WERI-Rb-1 (cell line): Measurements from ENCODE around the gene COL4A6.

ENCODE experiments used
- DNase-seq: peaks from one replicate; pipeline ENCODE4 v3.0.0-alpha.2; 2020
- H3K27ac ChIP-seq: fragments of 250-450 bp; sonication (Bioruptor Pico); 2 replicates; pipeline ENCODE4 v1.5.1; 2020; ENCODE audit warnings: mild to moderate bottlenecking, moderate library complexity
- H3K27me3 ChIP-seq: fragments of 250-450 bp; sonication (Bioruptor Pico); 2 replicates; pipeline ENCODE4 v1.5.1; 2021; ENCODE audit warnings: mild to moderate bottlenecking, low read depth, moderate library complexity; ENCODE audit not compliant: insufficient read depth, severe bottlenecking
- H3K36me3 ChIP-seq: fragments of 250-450 bp; sonication (Bioruptor Pico); 2 replicates; pipeline ENCODE4 v1.5.1; 2020; ENCODE audit warnings: mild to moderate bottlenecking, moderate library complexity
- H3K4me3 ChIP-seq: 2 replicates; pipeline ENCODE4 v1.5.1; 2011; ENCODE audit warnings: low read depth, mild to moderate bottlenecking, control low read depth, low read length
- H3K9me3 ChIP-seq: fragments of 250-450 bp; sonication (Bioruptor Pico); 2 replicates; pipeline ENCODE4 v1.5.1; 2021; ENCODE audit warnings: mild to moderate bottlenecking, moderate library complexity; ENCODE audit not compliant: severe bottlenecking
- TF ChIP-seq, protein P1 (sequence below): IDR thresholded peaks from 2 replicates; pipeline ENCODE4 v1.5.1; 2011; ENCODE audit warnings: low read depth, mild to moderate bottlenecking, control low read depth, inconsistent platforms, low read length

The COL4A6 gene

DNA sequence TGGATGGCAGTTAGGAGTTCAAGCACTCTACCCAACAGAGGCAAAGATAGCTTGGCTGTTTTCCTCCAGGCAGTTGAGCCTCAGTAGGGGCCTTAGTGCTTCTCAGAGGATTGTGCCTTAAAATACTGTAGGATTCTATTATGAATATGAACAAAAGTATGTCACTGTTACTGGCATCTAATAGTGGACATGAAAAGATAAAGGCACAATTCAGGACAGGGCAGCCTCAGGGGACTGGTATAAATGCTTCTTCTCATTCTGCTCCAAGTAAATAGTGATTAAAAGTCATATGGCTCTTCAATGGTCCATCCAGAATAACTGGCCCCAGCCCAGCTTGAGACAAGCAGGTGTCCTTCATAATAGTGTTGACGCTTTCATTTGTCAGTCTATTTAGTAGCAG is 17.7 kb downstream of the COL4A6 start:
- Histone ChIP-seq H3K9me3 (no peaks in the 10 kb centered on the region), H3K4me3 (no peak overlapping the region), H3K36me3 (no peaks in the 10 kb centered on the region), H3K27me3 (peaks cover 28% of the 10 kb centered on the region), H3K27ac (no peak overlapping the region)
- no peak for DNase-seq
- TF ChIP-seq, protein P1, sequence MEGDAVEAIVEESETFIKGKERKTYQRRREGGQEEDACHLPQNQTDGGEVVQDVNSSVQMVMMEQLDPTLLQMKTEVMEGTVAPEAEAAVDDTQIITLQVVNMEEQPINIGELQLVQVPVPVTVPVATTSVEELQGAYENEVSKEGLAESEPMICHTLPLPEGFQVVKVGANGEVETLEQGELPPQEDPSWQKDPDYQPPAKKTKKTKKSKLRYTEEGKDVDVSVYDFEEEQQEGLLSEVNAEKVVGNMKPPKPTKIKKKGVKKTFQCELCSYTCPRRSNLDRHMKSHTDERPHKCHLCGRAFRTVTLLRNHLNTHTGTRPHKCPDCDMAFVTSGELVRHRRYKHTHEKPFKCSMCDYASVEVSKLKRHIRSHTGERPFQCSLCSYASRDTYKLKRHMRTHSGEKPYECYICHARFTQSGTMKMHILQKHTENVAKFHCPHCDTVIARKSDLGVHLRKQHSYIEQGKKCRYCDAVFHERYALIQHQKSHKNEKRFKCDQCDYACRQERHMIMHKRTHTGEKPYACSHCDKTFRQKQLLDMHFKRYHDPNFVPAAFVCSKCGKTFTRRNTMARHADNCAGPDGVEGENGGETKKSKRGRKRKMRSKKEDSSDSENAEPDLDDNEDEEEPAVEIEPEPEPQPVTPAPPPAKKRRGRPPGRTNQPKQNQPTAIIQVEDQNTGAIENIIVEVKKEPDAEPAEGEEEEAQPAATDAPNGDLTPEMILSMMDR = no peak

DNA sequence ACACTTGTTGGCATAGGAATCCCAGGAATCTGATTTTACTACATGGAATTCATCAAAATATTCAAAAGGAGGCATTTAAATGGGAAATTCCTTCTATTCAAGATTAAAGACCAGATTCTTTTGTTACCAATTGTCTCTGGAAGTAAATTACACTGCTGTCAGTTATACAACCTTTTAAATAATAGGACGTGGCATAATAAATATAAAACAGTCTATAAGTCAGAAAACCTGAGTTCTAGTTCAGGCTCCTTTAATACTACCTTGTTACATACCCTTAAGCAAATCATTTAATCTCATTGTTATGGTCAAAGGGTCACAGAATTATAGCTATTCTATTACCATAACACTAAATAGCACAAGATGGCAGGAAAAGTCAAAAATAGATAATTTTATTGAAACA is 18.8 kb downstream of the COL4A6 start:
- DNase-seq = no peak

DNA sequence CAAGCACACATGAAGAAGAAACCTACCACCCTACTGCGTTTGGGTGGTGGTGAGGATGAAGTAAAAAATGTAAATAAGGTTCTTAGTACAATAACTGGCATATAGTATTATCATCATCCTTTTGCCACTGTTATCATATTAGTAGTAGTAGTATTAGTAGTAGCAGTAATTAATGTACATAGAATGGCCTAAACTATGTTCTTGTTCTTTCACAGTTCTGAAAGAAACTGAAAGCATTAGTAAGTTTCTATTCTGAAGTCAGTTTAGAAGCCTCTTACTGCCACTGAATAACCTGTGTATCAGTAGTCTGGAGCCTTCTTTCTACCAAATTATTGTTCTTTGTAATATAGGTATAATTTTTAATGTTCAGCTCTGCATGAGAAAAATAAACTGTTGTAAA is 21.0 kb downstream of the COL4A6 start:
- H3K27me3 ChIP-seq = peaks cover 12% of the 10 kb centered on the region
- no peak overlapping the region for H3K27ac ChIP-seq
- no peak for DNase-seq
- no peak overlapping the region for H3K4me3 ChIP-seq
- no peaks in the 10 kb centered on the region for H3K36me3 ChIP-seq
- TF ChIP-seq, protein P1 = no peak
- H3K9me3 ChIP-seq = no peaks in the 10 kb centered on the region

More for the DNA sequence above, 18.8 kb downstream of the COL4A6 start:
- TF ChIP-seq, protein P1 = no peak
- H3K9me3 ChIP-seq = no peaks in the 10 kb centered on the region
- H3K4me3 ChIP-seq = no peak overlapping the region
- H3K27ac ChIP-seq = no peak overlapping the region
- peaks cover 17% of the 10 kb centered on the region for H3K27me3 ChIP-seq
- H3K36me3 ChIP-seq = no peaks in the 10 kb centered on the region

DNA sequence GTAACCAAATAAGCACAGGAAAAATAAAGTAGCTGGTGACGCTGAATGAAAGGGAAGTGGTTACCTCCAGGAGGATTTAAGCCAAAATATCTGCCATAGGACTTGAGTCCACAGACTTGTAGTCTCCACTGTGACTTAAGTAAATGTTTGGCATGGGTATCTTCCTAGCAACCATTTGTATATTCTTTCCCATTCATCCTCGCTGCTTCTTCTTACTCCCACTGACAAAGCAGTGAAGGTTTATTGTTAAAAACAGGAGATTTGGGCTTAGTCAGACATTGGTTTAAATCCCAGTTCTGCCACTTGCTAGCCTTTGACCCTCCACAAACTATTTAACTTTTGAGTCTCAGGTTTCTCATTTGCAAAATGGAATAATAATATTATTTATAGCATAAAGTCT is 22.3 kb downstream of the COL4A6 start:
- Histone ChIP-seq H3K27me3 (peaks cover 9% of the 10 kb centered on the region), H3K27ac (no peak overlapping the region), H3K4me3 (no peak overlapping the region), H3K9me3 (no peaks in the 10 kb centered on the region), H3K36me3 (no peaks in the 10 kb centered on the region)
- no peak for DNase-seq
- TF ChIP-seq, protein P1 = no peak

DNA sequence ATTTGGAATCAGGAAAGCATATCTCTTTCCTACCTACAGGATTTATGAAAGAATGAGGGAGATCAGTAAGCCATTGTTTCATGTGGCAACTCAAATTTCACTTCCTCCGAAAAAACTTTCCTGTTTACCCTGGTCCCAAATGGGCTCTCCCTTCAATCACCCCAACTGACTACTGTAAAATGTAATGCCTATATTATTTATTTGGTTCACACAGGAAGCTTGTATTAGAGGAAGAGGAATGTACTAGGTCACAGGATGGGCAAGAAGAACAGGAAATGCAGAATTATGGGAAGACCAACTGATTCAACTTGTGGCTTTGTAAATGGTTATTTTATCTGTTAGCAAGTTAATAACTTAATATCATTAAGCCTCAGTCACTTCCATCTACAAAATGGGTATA is 23.1 kb downstream of the COL4A6 start:
- H3K4me3 ChIP-seq = no peak overlapping the region
- TF ChIP-seq, protein P1 = no peak
- no peak overlapping the region for H3K27ac ChIP-seq
- H3K27me3 ChIP-seq = peaks cover 12% of the 10 kb centered on the region
- no peaks in the 10 kb centered on the region for H3K36me3 ChIP-seq
- no peaks in the 10 kb centered on the region for H3K9me3 ChIP-seq
- DNase-seq = no peak

DNA sequence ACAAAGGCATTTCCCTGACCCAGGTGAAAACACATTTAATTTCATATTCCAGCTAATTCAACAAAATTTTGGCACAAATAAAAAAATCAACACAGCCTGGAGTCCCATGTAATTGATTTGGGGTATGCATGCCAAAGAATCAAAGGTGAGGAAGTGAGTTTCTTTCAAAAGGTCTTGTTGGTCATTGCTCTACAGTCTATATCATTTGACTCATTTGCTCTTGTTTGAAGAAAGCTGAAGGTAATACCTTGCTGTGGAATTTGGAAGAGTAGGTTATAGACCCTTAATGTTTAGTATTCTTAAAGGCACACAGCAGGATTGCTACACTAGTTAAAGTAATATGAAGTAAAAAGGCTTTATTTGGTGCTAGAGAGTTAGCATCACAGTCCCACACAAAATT is 25.4 kb downstream of the COL4A6 start:
- no peak overlapping the region for H3K27ac ChIP-seq
- no peak overlapping the region for H3K4me3 ChIP-seq
- no peaks in the 10 kb centered on the region for H3K9me3 ChIP-seq
- DNase-seq = no peak
- H3K36me3 ChIP-seq = no peaks in the 10 kb centered on the region
- peaks cover 23% of the 10 kb centered on the region for H3K27me3 ChIP-seq
- TF ChIP-seq, protein P1 = no peak
